Heart left ventricle (tissue), 16 donors: ENCODE data around the gene TSPAN14. TPM values are rescaled to one million over a fixed set of nuclear protein-coding genes. Genes with fewer than 3 reads are reported as not detected.
A peak's percentile ranks its signal among the peaks of the same experiment; 100 is the strongest.
"Not testable (repeated sequence)": the region's sequence is repeated elsewhere in the genome, so short reads cannot be mapped to it uniquely, and the experiment has no call there.

ENCODE experiments used
- ATAC-seq, 4 donors: fragments of 200-7000 bp; cut with Tn5 transposase; one replicate each; pipeline ENCODE4 v1.9.1; 2020 to 2022; ENCODE audit warnings: moderate library complexity in 4 of 4, mild to moderate bottlenecking in 3 of 4, moderate number of reproducible peaks in 1 of 4
- DNase-seq, 5 donors: peaks; one replicate each; pipeline ENCODE4 v3.0.0-alpha.2; 2020
- H3K27ac ChIP-seq, 12 donors: fragments of 200-600 bp; sonication (generic) in 4 of 12; one replicate each; pipeline versions ENCODE4 v1.5.0 to v1.8.0; 2016 to 2022; ENCODE audit warnings: mild to moderate bottlenecking in 2 of 12
- H3K27me3 ChIP-seq, 9 donors: fragments of 200-600 bp; sonication (generic) in 2 of 9; one replicate each; pipeline versions ENCODE4 v1.5.1 to v1.8.0; 2016 to 2022; ENCODE audit warnings: mild to moderate bottlenecking in 3 of 9
- H3K36me3 ChIP-seq, 9 donors: fragments of 200-600 bp; sonication (generic) in 2 of 9; one replicate each; pipeline versions ENCODE4 v1.5.0 to v1.8.0; 2018 to 2022; ENCODE audit warnings: mild to moderate bottlenecking in 2 of 9
- H3K4me1 ChIP-seq, 12 donors: fragments of 200-600 bp; sonication (generic) in 4 of 12; one replicate each; pipeline versions ENCODE4 v1.5.0 to v1.8.0; 2016 to 2022; ENCODE audit warnings: mild to moderate bottlenecking in 3 of 12
- H3K4me3 ChIP-seq, 12 donors: fragments of 200-600 bp; sonication (generic) in 4 of 12; one replicate each; pipeline versions ENCODE4 v1.5.0 to v1.8.0; 2017 to 2022; ENCODE audit warnings: mild to moderate bottlenecking in 9 of 12, moderate library complexity in 4 of 12
- H3K9me3 ChIP-seq, 12 donors: fragments of 200-600 bp; sonication (generic) in 4 of 12; one replicate each; pipeline versions ENCODE4 v1.5.0 to v1.8.0; 2016 to 2022; ENCODE audit warnings: mild to moderate bottlenecking in 1 of 12
- POLR2A ChIP-seq, 2 donors: fragments of 450-650 bp; IDR thresholded peaks; one replicate each; pipeline ENCODE4 v1.6.1; 2017; ENCODE audit warnings: antibody characterized with exemption in 2 of 2, mild to moderate bottlenecking in 2 of 2, moderate library complexity in 2 of 2
- WGBS, 4 donors: extraction: QIAGEN DNeasy Blood & Tissue Kit in 2 of 4; methylation state at CpG; one replicate each; pipeline versions ENCODE4 v1.1.5 to v1.1.7; 2013 to 2018; 5-methylcytosine and 5-hydroxymethylcytosine counted together
- intact Hi-C, 10 donors: fragments of 100-400 bp; cut with DNase I; formaldehyde crosslinking; loops; one replicate each; pipeline versions ENCODE4 v1.11.1 to v1.14.2; 2022
- polyA plus RNA-seq, 2 donors: library from polyadenylated mRNA; stranded (reverse); fragments of 200-250 nt; gene quantifications; one replicate each; pipeline ENCODE4 v1.2.3, GENCODE V29; 2013
- total RNA-seq, 9 donors: library from RNA; depleted of rRNA in 2 of 9; stranded (reverse); fragments of >200 nt in 2 of 9; fragmentation: NEBNext Ultra II Directional in 3 of 9; extraction: Animal tissue kit (Norgen Biotek cat#: 25700) in 3 of 9; gene quantifications; one replicate each; pipeline versions ENCODE4 v1.1.0 to v1.2.4, GENCODE V29; 2016 to 2023
- TF ChIP-seq, protein P1 (sequence below), 12 donors: fragments of 200-600 bp; sonication (generic) in 4 of 12; IDR thresholded peaks; one replicate each; pipeline versions ENCODE4 v1.5.0 to v1.8.0; 2018 to 2022; ENCODE audit warnings: antibody characterized with exemption in 12 of 12, mild to moderate bottlenecking in 5 of 12
- donor health status: ischemic (EF 13 %, LVEDD 7.1; RV severe dilation, severe dysfunction).
- donor health status: healthy with polysubstance abuse.
- donor health status: DM: no; HTN: yes; CAD: no.
- donor health status: DM: no; HTN: no; CAD: no.
- donor health status: ischemic (EF 25% LVEDD 6.9; RV normal size, moderate dysfunction).
- donor health status: ischemic (EF 25% LVEDD 5.7; RV mildly dilated, moderate dysfunction).
- donor health status: healthy.
- donor health status: DM: yes; HTN: yes; CAD: no.
- donor health status: ischemic (EF 35%, LVEDD 5.7; RV mildly dilated, moderate dysfunction).
- donor health status: nonischemic (EF 11% LVEDD 7.7; RV severe dilation, severe dysfunction).
- donor health status: DM: yes; HTN: yes; CAD: no.
- donor health status: PGD.
- donor health status: ischemic (EF 29% LVEDD 5.4; RV normal size, mild dysfunction).
- donor health status: nonischemic (EF 23%, LVEDD 6.1; RV moderate dilation, normal function).

TSPAN14 gene
- total and polyA plus RNA-seq, 11 donors = 17.4 to 71.5 (median 39.6) TPM

DNA sequence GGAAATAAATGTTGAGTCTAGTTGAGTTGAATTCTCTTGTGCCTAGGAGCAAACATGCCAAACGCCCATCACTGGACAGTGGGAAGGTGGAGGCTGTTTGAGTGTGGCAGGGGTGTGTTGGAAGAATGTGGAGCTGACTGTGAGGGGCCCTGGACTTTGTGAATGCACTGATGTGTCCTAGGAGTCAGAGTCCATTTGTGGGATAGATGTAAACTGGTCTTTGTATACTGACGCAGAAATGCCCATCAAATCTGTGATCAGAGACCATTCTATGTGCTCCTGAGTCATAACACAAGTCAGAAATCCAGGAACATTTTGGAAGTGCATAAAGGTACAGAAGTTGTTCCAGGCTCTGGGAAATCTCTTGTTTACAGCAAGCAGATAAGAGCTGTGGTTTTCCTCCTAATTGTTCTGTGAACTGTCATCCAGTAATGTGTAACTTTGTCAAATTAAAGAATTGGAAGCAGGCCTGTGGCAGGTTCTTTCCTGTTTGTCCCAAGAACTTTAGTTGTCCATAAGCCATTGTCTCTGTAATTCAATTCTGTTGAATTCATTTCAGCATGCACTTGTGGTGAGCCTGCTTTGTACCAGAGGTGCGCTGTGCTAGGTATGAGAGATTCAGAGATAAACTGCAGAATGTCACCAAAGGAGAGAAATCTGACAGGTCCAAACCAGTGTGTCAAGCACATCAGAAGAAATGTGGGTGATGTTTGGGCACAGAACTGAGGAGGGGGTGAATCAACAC, 38.2 kb upstream of the TSPAN14 start:
- peak overlapping the region in 1 of 12 donors; percentile 4 for H3K4me3 ChIP-seq
- H3K27ac ChIP-seq = peak overlapping the region; percentile 5 to 85 (median 63)
- no peaks in the 10 kb centered on the region for H3K27me3 ChIP-seq
- DNase-seq = no peak
- WGBS, 4 donors = 62 to 66% (median 63%) methylated on average over 3 of the region's 3 CpGs
- no peaks in the 10 kb centered on the region for H3K9me3 ChIP-seq
- peaks cover 3 to 74% (median 54%) of the 10 kb centered on the region in 12 donors for H3K4me1 ChIP-seq
- H3K36me3 ChIP-seq = peaks cover 0 to 6% (median 0%) of the 10 kb centered on the region in 9 donors
- peak in 2 of 4 donors; percentile 16 to 21 for ATAC-seq
- intact Hi-C loops = no loop called here
- TF ChIP-seq POLR2A (IDR thresholded peaks at IDR 0.05) = no peak
- TF ChIP-seq, protein P1, sequence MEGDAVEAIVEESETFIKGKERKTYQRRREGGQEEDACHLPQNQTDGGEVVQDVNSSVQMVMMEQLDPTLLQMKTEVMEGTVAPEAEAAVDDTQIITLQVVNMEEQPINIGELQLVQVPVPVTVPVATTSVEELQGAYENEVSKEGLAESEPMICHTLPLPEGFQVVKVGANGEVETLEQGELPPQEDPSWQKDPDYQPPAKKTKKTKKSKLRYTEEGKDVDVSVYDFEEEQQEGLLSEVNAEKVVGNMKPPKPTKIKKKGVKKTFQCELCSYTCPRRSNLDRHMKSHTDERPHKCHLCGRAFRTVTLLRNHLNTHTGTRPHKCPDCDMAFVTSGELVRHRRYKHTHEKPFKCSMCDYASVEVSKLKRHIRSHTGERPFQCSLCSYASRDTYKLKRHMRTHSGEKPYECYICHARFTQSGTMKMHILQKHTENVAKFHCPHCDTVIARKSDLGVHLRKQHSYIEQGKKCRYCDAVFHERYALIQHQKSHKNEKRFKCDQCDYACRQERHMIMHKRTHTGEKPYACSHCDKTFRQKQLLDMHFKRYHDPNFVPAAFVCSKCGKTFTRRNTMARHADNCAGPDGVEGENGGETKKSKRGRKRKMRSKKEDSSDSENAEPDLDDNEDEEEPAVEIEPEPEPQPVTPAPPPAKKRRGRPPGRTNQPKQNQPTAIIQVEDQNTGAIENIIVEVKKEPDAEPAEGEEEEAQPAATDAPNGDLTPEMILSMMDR (IDR thresholded peaks at IDR 0.05) = no peak

DNA sequence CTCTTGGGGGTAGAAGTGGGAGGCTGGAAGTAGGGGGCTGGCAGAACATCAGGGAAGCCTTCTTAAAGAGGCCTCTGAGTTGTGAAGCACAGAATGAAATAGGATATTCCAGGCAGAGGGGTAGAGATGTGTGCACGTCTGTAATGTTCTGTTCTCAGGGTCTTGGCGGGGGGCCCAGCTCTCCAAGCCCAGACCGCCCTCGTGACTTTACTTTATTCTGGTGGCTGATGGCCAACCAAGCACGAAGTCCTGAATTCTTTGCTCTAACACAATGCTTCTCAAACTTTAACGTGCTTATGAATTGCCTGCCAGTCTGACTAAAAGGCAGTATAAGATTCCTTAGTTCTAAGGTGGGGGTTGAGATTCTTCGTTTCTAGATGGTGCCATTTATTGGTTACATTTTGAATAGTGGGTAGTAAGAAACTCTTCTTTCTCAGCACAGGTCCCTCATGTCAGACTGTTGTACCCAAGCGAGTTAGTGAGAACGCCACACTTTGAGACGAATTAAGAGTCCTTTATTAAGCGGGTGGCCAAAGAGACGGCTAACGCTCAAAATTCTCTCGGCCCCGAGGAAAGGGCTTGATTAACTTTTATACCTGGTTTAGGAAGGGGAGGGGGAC, 37.5 kb upstream of the TSPAN14 start:
- TF ChIP-seq, protein P1 (IDR thresholded peaks at IDR 0.05) = no peak
- TF ChIP-seq POLR2A (IDR thresholded peaks at IDR 0.05) = no peak
- peaks cover 3 to 67% (median 49%) of the 10 kb centered on the region in 12 donors for H3K4me1 ChIP-seq
- no peaks in the 10 kb centered on the region for H3K9me3 ChIP-seq
- peaks cover 0 to 13% (median 1%) of the 10 kb centered on the region in 9 donors for H3K36me3 ChIP-seq
- peak overlapping the region in 1 of 12 donors; percentile 4 for H3K4me3 ChIP-seq
- 42 to 59% (median 42%) methylated on average over 15 of the region's 15 CpGs for WGBS, 4 donors
- no peaks in the 10 kb centered on the region for H3K27me3 ChIP-seq
- DNase-seq (peak; percentile 66 to 86 (median 73)), ATAC-seq (peak; percentile 91 to 95 (median 92))
- intact Hi-C loops = no loop called here
- H3K27ac ChIP-seq = peak overlapping the region in 11 of 12 donors; percentile 40 to 85 (median 69)

DNA sequence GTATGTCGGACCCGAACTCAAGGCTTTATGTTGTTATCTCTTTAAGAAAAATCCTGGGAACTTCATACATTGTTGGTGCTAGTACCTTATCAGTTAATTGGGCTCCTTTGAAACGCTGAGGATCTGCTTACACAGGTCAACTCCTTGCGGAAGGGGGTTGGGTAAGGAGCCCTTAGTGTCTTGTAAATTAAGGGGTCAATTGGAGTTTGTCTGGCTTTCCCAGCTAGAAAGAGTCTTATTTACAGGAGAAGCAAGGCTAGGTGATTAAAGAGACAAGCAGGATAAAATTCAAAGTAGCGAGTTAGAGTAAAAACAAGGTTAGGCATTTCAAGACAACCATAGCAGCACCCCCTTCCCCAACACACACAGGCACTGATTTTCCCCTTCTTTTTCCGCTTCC, 36.9 kb upstream of the TSPAN14 start:
- peaks cover 0 to 19% (median 7%) of the 10 kb centered on the region in 9 donors for H3K36me3 ChIP-seq
- WGBS, 4 donors = 78 to 81% (median 79%) methylated on average over 6 of the region's 6 CpGs
- ATAC-seq, intact Hi-C loops, H3K9me3 ChIP-seq, H3K27me3 ChIP-seq, H3K4me3 ChIP-seq, DNase-seq: not testable (repeated sequence)
- H3K27ac ChIP-seq = peak overlapping the region in 4 of 12 donors; percentile 37 to 84 (median 58)
- peaks cover 2 to 61% (median 42%) of the 10 kb centered on the region in 12 donors for H3K4me1 ChIP-seq

DNA sequence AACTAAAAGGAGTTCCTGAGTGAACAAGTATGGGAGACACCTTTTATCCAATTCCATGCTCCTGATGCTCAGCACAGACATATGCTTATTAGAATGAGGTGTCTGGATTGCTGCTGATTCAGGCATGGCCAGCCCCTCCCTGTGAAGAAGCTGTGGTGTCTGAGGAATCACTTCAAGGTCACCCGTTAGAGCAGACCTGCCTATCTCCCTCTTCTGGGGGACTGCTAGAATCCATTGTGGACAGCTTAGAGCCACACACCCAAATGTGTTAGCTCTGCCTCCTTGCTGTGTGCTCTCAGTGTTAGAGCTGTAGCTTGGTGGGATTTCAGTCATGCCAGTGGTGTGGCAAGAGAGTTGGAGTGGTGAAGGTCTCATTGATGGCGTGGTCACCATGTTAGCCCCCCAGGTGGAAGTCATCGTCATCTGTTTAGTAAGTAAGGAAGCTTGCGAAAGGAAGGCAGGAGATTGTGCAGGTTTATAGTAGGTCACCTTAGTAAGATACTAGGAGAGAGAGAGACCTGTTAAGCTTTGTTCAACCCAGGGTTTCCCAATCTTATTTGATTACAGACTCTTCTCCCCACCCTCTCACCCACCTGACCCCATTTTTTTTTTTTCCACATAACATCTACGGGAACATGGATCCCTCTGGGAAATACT, 32.9 kb upstream of the TSPAN14 start:
- ATAC-seq = no peak
- Histone ChIP-seq H3K9me3 (no peaks in the 10 kb centered on the region), H3K36me3 (peaks cover 0 to 52% (median 33%) of the 10 kb centered on the region in 9 donors), H3K27ac (no peak overlapping the region), H3K4me3 (no peak overlapping the region), H3K27me3 (no peaks in the 10 kb centered on the region), H3K4me1 (peaks cover 0 to 21% (median 7%) of the 10 kb centered on the region in 12 donors)
- DNase-seq = no peak
- TF ChIP-seq, protein P1 (IDR thresholded peaks at IDR 0.05) = no peak
- no peak for TF ChIP-seq POLR2A (IDR thresholded peaks at IDR 0.05)
- 76 to 89% (median 87%) methylated on average over 5 of the region's 5 CpGs for WGBS, 4 donors
- intact Hi-C loops = no loop called here
